NB4 (cell line): ENCODE results near the gene MMAB.
A peak's percentile ranks its signal among the peaks of the same experiment; 100 is the strongest.

Source experiments
- DNase-seq: peaks from one replicate; pipeline ENCODE4 v3.0.0; 2010; ENCODE audit warnings: low read depth
- H3K4me3 ChIP-seq: one replicate; pipeline ENCODE4 v1.5.1; 2011; ENCODE audit warnings: mild to moderate bottlenecking, low read depth, low read length, moderate library complexity
- CTCF ChIP-seq: IDR thresholded peaks from one replicate; pipeline ENCODE4 v1.5.1; 2012; ENCODE audit warnings: low read depth, low read length
- MYC ChIP-seq: IDR thresholded peaks from 2 replicates; pipeline ENCODE4 v1.6.1; 2011; ENCODE audit warnings: low read depth, low read length
- POLR2A ChIP-seq: IDR thresholded peaks from 2 replicates; pipeline ENCODE4 v1.6.1; 2011; ENCODE audit warnings: mild to moderate bottlenecking; ENCODE audit not compliant: insufficient read length; ENCODE audit errors: extremely low read depth
- TF ChIP-seq, protein P1 (sequence below): IDR thresholded peaks from 2 replicates; pipeline ENCODE4 v1.6.1; 2011; ENCODE audit warnings: low read depth, low read length

Gene MMAB

DNA sequence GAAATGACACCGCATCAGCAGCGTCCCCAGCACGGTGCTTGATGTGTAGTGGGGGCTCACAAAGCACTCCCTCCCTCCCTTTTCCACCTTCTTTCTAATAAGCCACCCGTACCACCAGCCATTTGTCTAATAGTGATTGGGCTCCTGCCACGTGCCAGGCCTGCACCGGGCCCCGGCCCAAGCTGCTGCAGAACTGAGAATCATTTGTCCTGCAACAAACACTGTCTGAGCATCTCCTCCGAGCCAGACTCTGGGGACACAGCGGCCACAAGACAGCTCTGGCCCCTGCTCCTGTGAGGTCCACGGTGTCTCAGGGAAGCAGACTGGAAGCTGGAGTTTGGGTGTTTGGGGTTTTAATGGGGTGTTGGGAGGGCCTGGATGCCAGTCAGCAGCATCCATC, 44.2 kb upstream of the MMAB start:
- TF ChIP-seq, protein P1, sequence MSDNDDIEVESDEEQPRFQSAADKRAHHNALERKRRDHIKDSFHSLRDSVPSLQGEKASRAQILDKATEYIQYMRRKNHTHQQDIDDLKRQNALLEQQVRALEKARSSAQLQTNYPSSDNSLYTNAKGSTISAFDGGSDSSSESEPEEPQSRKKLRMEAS: no peak
- TF ChIP-seq MYC (no peak), CTCF (no peak), POLR2A (no peak)
- H3K4me3 ChIP-seq: no peak overlapping the region
- no peak for DNase-seq

DNA sequence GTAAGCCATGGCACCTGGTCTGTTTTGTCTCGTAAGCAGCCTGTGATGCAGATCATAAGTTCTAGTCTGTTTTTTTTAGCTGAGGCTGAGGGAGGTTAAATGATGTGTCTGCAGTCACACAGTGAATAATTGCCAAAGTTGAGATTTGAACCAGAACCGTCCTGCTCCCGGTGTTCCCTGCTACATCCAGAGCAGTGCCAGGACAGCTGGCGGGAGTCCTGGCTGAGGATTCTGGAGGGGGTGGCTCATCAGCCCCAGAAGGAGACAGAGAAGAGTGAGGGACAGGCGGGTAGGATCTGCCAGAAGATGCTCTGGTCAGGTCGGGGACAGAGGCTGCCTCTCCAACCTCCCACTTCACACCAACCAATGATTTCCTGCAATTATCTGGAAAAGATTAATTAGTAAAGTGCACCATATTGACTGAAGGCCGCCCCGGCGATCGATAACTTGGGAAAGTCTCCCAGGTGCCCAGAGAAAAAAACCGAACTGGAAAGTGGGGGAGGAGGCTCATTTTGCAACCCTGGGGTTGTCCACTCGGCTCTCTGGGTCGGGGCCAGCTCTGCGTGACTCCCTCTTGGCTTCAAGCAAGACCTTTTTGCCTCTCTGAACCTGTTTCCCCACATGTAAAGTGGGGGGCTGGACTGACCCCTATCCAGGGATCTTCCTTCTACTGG, 42.4 kb upstream of the MMAB start:
- no peak for TF ChIP-seq POLR2A
- no peak for DNase-seq
- no peak overlapping the region for H3K4me3 ChIP-seq

GRCh38 chr12:109613649-109614455, 40.5 kb upstream of the MMAB start:
- TF ChIP-seq CTCF: no peak
- no peak for TF ChIP-seq POLR2A
- TF ChIP-seq, protein P1: no peak
- TF ChIP-seq MYC: no peak
- no peak overlapping the region for H3K4me3 ChIP-seq
- no peak for DNase-seq

DNA sequence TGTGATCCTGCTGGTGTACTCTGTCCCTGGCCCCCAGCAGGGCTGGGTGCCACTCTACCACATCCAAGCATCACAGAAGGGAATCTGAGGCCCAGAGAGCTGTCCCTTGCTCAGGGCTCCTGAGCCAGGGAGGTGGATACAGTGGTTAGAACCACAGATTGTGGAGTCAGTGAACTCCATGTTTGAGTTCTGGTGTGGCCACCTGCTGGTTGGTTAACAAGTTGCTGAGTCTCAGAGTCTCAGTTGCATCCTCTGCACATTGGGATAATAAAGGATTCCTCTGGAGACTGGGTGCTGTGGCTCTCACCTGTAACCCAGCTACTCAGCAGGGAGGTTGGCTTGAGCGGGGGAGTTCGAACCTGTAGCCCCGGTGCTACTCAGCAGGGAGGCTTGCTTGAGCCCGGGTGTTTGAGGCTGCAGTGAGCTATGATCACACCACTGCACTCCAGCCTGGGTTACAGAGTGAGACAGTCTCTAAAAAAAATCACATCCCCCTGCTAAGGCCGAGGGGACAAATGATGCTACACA, 39.7 kb upstream of the MMAB start:
- peak; percentile 58 for TF ChIP-seq CTCF
- TF ChIP-seq, protein P1: no peak
- TF ChIP-seq POLR2A: no peak
- TF ChIP-seq MYC: no peak
- DNase-seq: peak; percentile 52
- H3K4me3 ChIP-seq: no peak overlapping the region

- H3K4me3 ChIP-seq: no peak overlapping the region
- DNase-seq: no peak
- TF ChIP-seq, protein P1: no peak
- TF ChIP-seq MYC (no peak), CTCF (no peak), POLR2A (no peak)
These were observed 38.7 kb upstream of the MMAB start for GRCh38 chr12:109612003-109612402.

DNA sequence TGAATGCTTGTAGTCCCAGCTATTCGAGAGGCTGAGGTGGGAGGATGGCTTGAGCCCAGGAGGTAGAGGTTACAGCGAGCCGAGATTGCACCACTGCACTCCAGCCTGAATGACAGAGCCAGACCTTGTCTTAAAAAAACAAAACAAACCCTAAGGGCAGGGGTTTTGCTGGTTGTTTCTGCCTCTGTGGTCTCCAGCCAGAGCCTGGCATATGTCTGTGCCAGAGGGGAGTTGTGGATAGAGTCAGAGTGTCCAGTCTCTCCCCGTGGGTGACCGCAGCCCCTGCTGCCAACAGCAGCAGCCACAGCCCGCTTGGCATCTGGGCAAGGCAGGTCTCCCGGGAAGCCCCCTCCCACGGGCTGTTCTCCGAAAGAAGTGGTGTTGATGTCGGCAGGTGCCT, 37.9 kb upstream of the MMAB start:
- TF ChIP-seq MYC (no peak), CTCF (no peak), POLR2A (no peak)
- TF ChIP-seq, protein P1: no peak
- H3K4me3 ChIP-seq: no peak overlapping the region
- DNase-seq: no peak
